ENCODE results near the gene TAS2R39.

Gene TAS2R39

GRCh38 chr7:143217806-143218205 is 34.6 kb downstream of the TAS2R39 start:
- no peak for DNase-seq

GRCh38 chr7:143221286-143221685 is 38.1 kb downstream of the TAS2R39 start:
- no peak for DNase-seq

- no peak for DNase-seq
Observed at GRCh38 chr7:143221737-143222136, 38.5 kb downstream of the TAS2R39 start, which contains the start of gene TAS2R40. TSS of gene TAS2R40 (plus strand) at chr7:143222037. CDS start at chr7:143222079, 42 bp downstream.

GRCh38 chr7:143222782-143223181 is 39.6 kb downstream of the TAS2R39 start:
- no peak for DNase-seq

GRCh38 chr7:143223784-143224183 is 40.6 kb downstream of the TAS2R39 start:
- DNase-seq = no peak

- DNase-seq = no peak
Observed at GRCh38 chr7:143225047-143225446, 41.8 kb downstream of the TAS2R39 start.

- no peak for DNase-seq
Observed at GRCh38 chr7:143227806-143228205, 44.6 kb downstream of the TAS2R39 start.

GRCh38 chr7:143229054-143229790 is 46.0 kb downstream of the TAS2R39 start:
- DNase-seq = no peak

- DNase-seq = no peak
Observed at GRCh38 chr7:143230602-143231457, 47.6 kb downstream of the TAS2R39 start.
